H1 (cell line): ENCODE measurements around the gene EOGT. TPM values are rescaled to one million over a fixed set of nuclear protein-coding genes. Genes with fewer than 3 reads are reported as not detected.

Experiments
- CTCF ChIA-PET: fragments of 300-600 bp; sonication (Branson Sonifier 250); formaldehyde crosslinking; loops from one replicate; lab custom pipeline; 2021; ENCODE audit not compliant: partially characterized antibody; lab: Charles Lee
- POLR2A ChIA-PET: fragments of 300-600 bp; sonication (Branson Sonifier 250); formaldehyde crosslinking; loops from one replicate; lab custom pipeline; 2021; ENCODE audit warnings: inconsistent platforms; ENCODE audit not compliant: partially characterized antibody; lab: Charles Lee
- DNase-seq, 2 experiments: peaks; one replicate each; pipeline versions ENCODE4 v3.0.0 to v3.0.0-alpha.2; 2010 to 2022; ENCODE audit warnings: low spot score in 2 of 2, low read depth in 1 of 2, mixed read lengths in 1 of 2
- FAIRE-seq: peaks from 2 replicates; lab custom pipeline; 2011; peaks lifted over from hg19 to GRCh38; lab: Jason Lieb, UNC
- H2AFZ ChIP-seq: 2 replicates; pipeline ENCODE4 v1.8.1; 2012; ENCODE audit warnings: low read length, inconsistent platforms
- H2AK5ac ChIP-seq: 2 replicates; pipeline ENCODE4 v1.6.1; 2013; ENCODE audit warnings: low read depth, low read length
- H2BK120ac ChIP-seq: replicated peaks from 2 replicates; pipeline ENCODE3; 2013; ENCODE audit warnings: low read depth, low read length, inconsistent platforms
- H2BK12ac ChIP-seq: 2 replicates; pipeline ENCODE4 v1.6.1; 2013; ENCODE audit warnings: low read depth, low read length
- H2BK15ac ChIP-seq: 2 replicates; pipeline ENCODE4 v1.6.1; 2013; ENCODE audit warnings: low read length
- H2BK20ac ChIP-seq: 2 replicates; pipeline ENCODE4 v1.6.1; 2013; ENCODE audit warnings: low read length
- H2BK5ac ChIP-seq: 2 replicates; pipeline ENCODE4 v1.6.1; 2013; ENCODE audit warnings: low read depth, low read length
- H3K14ac ChIP-seq: 2 replicates; pipeline ENCODE4 v1.6.1; 2013; ENCODE audit warnings: inconsistent platforms; ENCODE audit not compliant: insufficient read length
- H3K18ac ChIP-seq: 2 replicates; pipeline ENCODE4 v1.6.1; 2013; ENCODE audit warnings: low read length; ENCODE audit errors: extremely low read depth
- H3K23ac ChIP-seq: 2 replicates; pipeline ENCODE4 v1.6.1; 2013; ENCODE audit warnings: inconsistent platforms; ENCODE audit not compliant: insufficient read length
- H3K23me2 ChIP-seq: 2 replicates; pipeline ENCODE4 v1.6.1; 2013; ENCODE audit warnings: low read depth, low read length
- H3K27ac ChIP-seq: 2 replicates; pipeline ENCODE4 v1.6.1; 2011; ENCODE audit warnings: low read depth, low read length, inconsistent platforms
- H3K27me3 ChIP-seq, 4 experiments: replicated peaks in 1 of 4; 1 replicate in 1 of 4; 2 replicates in 3 of 4; pipeline versions ENCODE4 v1.6.1 to v1.8.1; 2011 to 2013; ENCODE audit warnings: low read length in 3 of 4, mild to moderate bottlenecking in 3 of 4, inconsistent platforms in 2 of 4, mixed read lengths in 2 of 4, moderate library complexity in 1 of 4; ENCODE audit not compliant: control insufficient read depth in 3 of 4, insufficient read depth in 3 of 4; ENCODE audit errors: extremely low read depth in 1 of 4
- H3K36me3 ChIP-seq, 4 experiments: 2 replicates each; pipeline versions ENCODE4 v1.6.1 to v1.8.1; 2011 to 2013; ENCODE audit warnings: mild to moderate bottlenecking in 4 of 4, low read length in 3 of 4, moderate library complexity in 2 of 4, control low read depth in 1 of 4, inconsistent platforms in 1 of 4; ENCODE audit not compliant: insufficient read depth in 4 of 4, control insufficient read depth in 2 of 4
- H3K4ac ChIP-seq: replicated peaks from 2 replicates; pipeline ENCODE3; 2013; ENCODE audit warnings: low read length, low read depth, mixed read lengths, inconsistent platforms; ENCODE audit not compliant: insufficient read length
- H3K4me1 ChIP-seq, 4 experiments: replicated peaks in 1 of 4; 1 replicate in 1 of 4; 2 replicates in 3 of 4; pipeline versions ENCODE4 v1.6.1 to v1.8.1; 2011 to 2013; ENCODE audit warnings: low read length in 3 of 4, inconsistent platforms in 2 of 4, mixed read lengths in 1 of 4; ENCODE audit not compliant: insufficient read depth in 4 of 4, control insufficient read depth in 3 of 4
- H3K4me2 ChIP-seq, 2 experiments: 2 replicates each; pipeline versions ENCODE4 v1.6.1 to v1.8.1; 2011 to 2013; ENCODE audit warnings: low read depth in 2 of 2, low read length in 2 of 2, control low read depth in 1 of 2, inconsistent platforms in 1 of 2, mild to moderate bottlenecking in 1 of 2; ENCODE audit not compliant: insufficient read depth in 1 of 2
- H3K4me3 ChIP-seq, 4 experiments: fragments of 200-600, 300-600 bp in 1 of 4; sonication (generic), shearing (Covaris generic), sonication (Bioruptor Twin) in 1 of 4; 2 replicates each; pipeline versions ENCODE4 v1.5.1 to v1.8.1; 2011 to 2016; ENCODE audit warnings: low read length in 4 of 4, low read depth in 3 of 4, control low read depth in 2 of 4, inconsistent platforms in 2 of 4, mild to moderate bottlenecking in 2 of 4, mixed read lengths in 1 of 4, moderate library complexity in 1 of 4; ENCODE audit not compliant: insufficient read depth in 2 of 4; ENCODE audit errors: extremely low read depth in 1 of 4
- H3K56ac ChIP-seq: replicated peaks from 2 replicates; pipeline ENCODE3; 2013; ENCODE audit warnings: low read depth, mild to moderate bottlenecking, mixed read lengths, low read length, inconsistent platforms; ENCODE audit not compliant: insufficient read length
- H3K79me1 ChIP-seq: 2 replicates; pipeline ENCODE4 v1.6.1; 2013; ENCODE audit warnings: low read depth, low read length, control low read depth
- H3K79me2 ChIP-seq, 2 experiments: 2 replicates each; pipeline versions ENCODE4 v1.6.1 to v1.8.1; 2012 to 2013; ENCODE audit warnings: low read length in 2 of 2, mild to moderate bottlenecking in 2 of 2, inconsistent platforms in 1 of 2; ENCODE audit not compliant: insufficient read depth in 2 of 2, control insufficient read depth in 1 of 2
- H3K9ac ChIP-seq, 4 experiments: replicated peaks in 1 of 4; 1 replicate in 1 of 4; 2 replicates in 3 of 4; pipeline versions ENCODE4 v1.6.1 to v1.8.1; 2011 to 2013; ENCODE audit warnings: low read depth in 3 of 4, low read length in 3 of 4, control low read depth in 2 of 4, mild to moderate bottlenecking in 2 of 4, moderate library complexity in 2 of 4, inconsistent platforms in 1 of 4; ENCODE audit errors: extremely low read depth in 1 of 4
- H3K9me3 ChIP-seq, 2 experiments: 2 replicates each; pipeline versions ENCODE4 v1.6.1 to v1.8.1; 2012 to 2013; ENCODE audit warnings: mild to moderate bottlenecking in 2 of 2, moderate library complexity in 2 of 2, control low read depth in 1 of 2, inconsistent platforms in 1 of 2, low read depth in 1 of 2, low read length in 1 of 2, mixed read lengths in 1 of 2; ENCODE audit not compliant: insufficient read depth in 2 of 2
- H4K20me1 ChIP-seq, 2 experiments: replicated peaks in 1 of 2; 2 replicates each; pipeline versions ENCODE3 to v1.8.1; 2011 to 2013; ENCODE audit warnings: inconsistent platforms in 2 of 2, low read length in 2 of 2, mild to moderate bottlenecking in 1 of 2; ENCODE audit not compliant: insufficient read depth in 2 of 2, control insufficient read depth in 1 of 2
- H4K5ac ChIP-seq: 2 replicates; pipeline ENCODE4 v1.6.1; 2013; ENCODE audit warnings: low read length, low read depth, mixed read lengths, inconsistent platforms; ENCODE audit not compliant: insufficient read length
- H4K8ac ChIP-seq: 2 replicates; pipeline ENCODE4 v1.8.0; 2013; ENCODE audit warnings: mild to moderate bottlenecking, moderate library complexity, low read length, inconsistent platforms; ENCODE audit not compliant: insufficient read depth; ENCODE audit errors: extremely low read depth
- H4K91ac ChIP-seq: replicated peaks from 2 replicates; pipeline ENCODE3; 2013; ENCODE audit warnings: low read length, mixed read lengths, inconsistent platforms; ENCODE audit not compliant: insufficient read length
- BACH1 ChIP-seq: IDR thresholded peaks from 2 replicates; pipeline ENCODE4 v1.6.1; 2012; ENCODE audit warnings: low read length, improper control_type of control experiment
- CTBP2 ChIP-seq: IDR thresholded peaks from 2 replicates; pipeline ENCODE4 v1.7.0; 2011; ENCODE audit warnings: borderline replicate concordance, mild to moderate bottlenecking, moderate library complexity, mixed read lengths, low read length; ENCODE audit not compliant: insufficient read depth, insufficient read length
- NRF1 ChIP-seq: IDR thresholded peaks from 2 replicates; pipeline ENCODE4 v1.6.1; 2011; ENCODE audit warnings: mild to moderate bottlenecking, low read depth, low read length, improper control_type of control experiment
- POLR2AphosphoS5 ChIP-seq: IDR thresholded peaks from 2 replicates; pipeline ENCODE4 v1.6.1; 2011; ENCODE audit warnings: low read depth, low read length
- SIRT6 ChIP-seq: IDR thresholded peaks from one replicate; pipeline ENCODE4 v1.7.1; 2012; ENCODE audit warnings: low read length, inconsistent platforms
- TAF7 ChIP-seq: optimal IDR thresholded peaks from 2 replicates; pipeline ENCODE3; 2011; ENCODE audit warnings: low read depth, mild to moderate bottlenecking, inconsistent platforms, low read length, moderate library complexity, borderline replicate concordance
- TBP ChIP-seq: IDR thresholded peaks from 2 replicates; pipeline ENCODE4 v1.6.1; 2011; ENCODE audit warnings: low read depth, low read length, improper control_type of control experiment
- TEAD4 ChIP-seq: IDR thresholded peaks from 2 replicates; pipeline ENCODE4 v1.6.1; 2012; ENCODE audit warnings: low read depth, low read length, inconsistent platforms, mixed read lengths
- USF2 ChIP-seq: IDR thresholded peaks from 2 replicates; pipeline ENCODE4 v1.6.1; 2011; ENCODE audit warnings: low read length, improper control_type of control experiment
- YY1 ChIP-seq: IDR thresholded peaks from 2 replicates; pipeline ENCODE4 v1.6.1; 2011; ENCODE audit warnings: low read depth, mild to moderate bottlenecking, low read length
- WGBS, 2 experiments: shearing (Covaris generic) in 1 of 2; methylation state at CpG; one replicate each; pipeline versions ENCODE4 v1.1.6 to v1.1.7; 2013 to 2015; ENCODE audit warnings: low lambda C conversion rate in 2 of 2, mixed read lengths in 2 of 2, inconsistent platforms in 1 of 2, low coverage in 1 of 2, missing lambda C conversion rate in 1 of 2; ENCODE audit not compliant: insufficient replicate concordance in 2 of 2, insufficient coverage in 1 of 2, insufficient read length in 1 of 2; ENCODE audit errors: extremely low coverage in 1 of 2, missing lambda C conversion rate in 1 of 2; 5-methylcytosine and 5-hydroxymethylcytosine counted together
- polyA plus RNA-seq, 7 experiments: library from polyadenylated mRNA; depleted of rRNA in 3 of 7; stranded (reverse) in 5 of 7; unstranded in 2 of 7; fragments of >200 nt in 5 of 7; fragments of 200-250 nt in 2 of 7; gene quantifications; 1 replicate in 5 of 7; 2 replicates in 1 of 7; 4 replicates in 1 of 7; pipeline versions ENCODE4 v1.2.1 to v1.2.3, GENCODE V29; 2011 to 2013; ENCODE audit warnings: missing spikeins in 2 of 7, mixed read lengths in 2 of 7
- total RNA-seq: library from RNA; stranded (reverse); fragmentation: NEBNext Ultra II Directional; extraction: Animal tissue kit (Norgen Biotek cat#: 25700); gene quantifications from 2 replicates; pipeline ENCODE4 v1.2.1, GENCODE V29; 2021

Gene EOGT
- total and polyA plus RNA-seq, 2 of the 8 experiments (the other 6 are each of a cell fraction or from before 2014, with no cell fraction given) = 6.7 to 20.7 TPM

GRCh38 chr3:69016901-69017300 is 3.4 kb upstream of the EOGT start:
- H3K36me3 ChIP-seq = no peaks in the 10 kb centered on the region; a peak in 1 of 8 replicates
- H3K4ac ChIP-seq = no peak overlapping the region
- WGBS, 2 experiments = 87% methylated on average over 2 of the region's 2 CpGs; no CpG with 5 or more reads in 1 of the 2 experiments
- H3K4me1 ChIP-seq = peaks cover 1 to 7% (median 6%) of the 10 kb centered on the region in 4 experiments; a peak in 5 of 7 replicates
- no peak overlapping the region for H4K91ac ChIP-seq
- no peak overlapping the region for H2BK20ac ChIP-seq
- no peak overlapping the region for H2BK12ac ChIP-seq
- CTCF ChIA-PET = interaction anchor here (0.8 to 1.3 kb wide), 3 partner anchors 11 to 43 kb away, joined by 3 to 4 read pairs (median 3); no protein-coding TSS in a partner anchor
- no peak overlapping the region for H2AFZ ChIP-seq
- no peak overlapping the region for H4K5ac ChIP-seq
- H2AK5ac ChIP-seq = no peak overlapping the region
- no peak overlapping the region for H3K27ac ChIP-seq
- H3K56ac ChIP-seq = no peak overlapping the region
- H3K23me2 ChIP-seq = peaks cover 4% of the 10 kb centered on the region
- POLR2A ChIA-PET = interaction anchor here (0.6 kb wide), 1 partner anchor 12 kb away, joined by 3 read pairs; no protein-coding TSS in a partner anchor
- no peak for DNase-seq
- H3K14ac ChIP-seq = no peak overlapping the region
- no peaks in the 10 kb centered on the region for H3K9me3 ChIP-seq
- H3K18ac ChIP-seq = no peak overlapping the region
- no peak overlapping the region for H3K9ac ChIP-seq
- H3K79me2 ChIP-seq = no peaks in the 10 kb centered on the region
- H4K8ac ChIP-seq = no peak overlapping the region
- FAIRE-seq = no peak
- H4K20me1 ChIP-seq = no peaks in the 10 kb centered on the region
- no peak for TF ChIP-seq TEAD4
- no peak for TF ChIP-seq SIRT6
- no peak for TF ChIP-seq NRF1
- no peak for TF ChIP-seq BACH1
- TF ChIP-seq YY1 = no peak
- TF ChIP-seq USF2 = no peak
- no peak for TF ChIP-seq CTBP2
- TF ChIP-seq POLR2AphosphoS5 = no peak
- TF ChIP-seq TBP = no peak
- no peak for TF ChIP-seq TAF7
- H3K4me2 ChIP-seq = no peak overlapping the region
- H2BK120ac ChIP-seq = no peak overlapping the region
- no peak overlapping the region for H3K4me3 ChIP-seq
- H3K27me3 ChIP-seq = peaks cover 0 to 4% (median 0%) of the 10 kb centered on the region in 4 experiments; a peak in 2 of 7 replicates
- no peak overlapping the region for H2BK15ac ChIP-seq
- no peak overlapping the region for H2BK5ac ChIP-seq
- H3K79me1 ChIP-seq = no peaks in the 10 kb centered on the region
- no peak overlapping the region for H3K23ac ChIP-seq
